H1 (cell line): ENCODE results near the gene OSBP2. TPM values are rescaled to one million over a fixed set of nuclear protein-coding genes. Genes with fewer than 3 reads are reported as not detected.
"Not testable (repeated sequence)": the region's sequence is repeated elsewhere in the genome, so short reads cannot be mapped to it uniquely, and the experiment has no call there.

Experiments
- CTCF ChIA-PET: fragments of 300-600 bp; sonication (Branson Sonifier 250); formaldehyde crosslinking; loops from one replicate; lab custom pipeline; 2021; ENCODE audit not compliant: partially characterized antibody; lab: Charles Lee
- POLR2A ChIA-PET: fragments of 300-600 bp; sonication (Branson Sonifier 250); formaldehyde crosslinking; loops from one replicate; lab custom pipeline; 2021; ENCODE audit warnings: inconsistent platforms; ENCODE audit not compliant: partially characterized antibody; lab: Charles Lee
- DNase-seq, 2 experiments: peaks; one replicate each; pipeline versions ENCODE4 v3.0.0 to v3.0.0-alpha.2; 2010 to 2022; ENCODE audit warnings: low spot score in 2 of 2, low read depth in 1 of 2, mixed read lengths in 1 of 2
- FAIRE-seq: peaks from 2 replicates; lab custom pipeline; 2011; peaks lifted over from hg19 to GRCh38; lab: Jason Lieb, UNC
- H2AFZ ChIP-seq: 2 replicates; pipeline ENCODE4 v1.8.1; 2012; ENCODE audit warnings: low read length, inconsistent platforms
- H2AK5ac ChIP-seq: 2 replicates; pipeline ENCODE4 v1.6.1; 2013; ENCODE audit warnings: low read depth, low read length
- H2BK120ac ChIP-seq: replicated peaks from 2 replicates; pipeline ENCODE3; 2013; ENCODE audit warnings: low read depth, low read length, inconsistent platforms
- H2BK12ac ChIP-seq: 2 replicates; pipeline ENCODE4 v1.6.1; 2013; ENCODE audit warnings: low read depth, low read length
- H2BK15ac ChIP-seq: 2 replicates; pipeline ENCODE4 v1.6.1; 2013; ENCODE audit warnings: low read length
- H2BK20ac ChIP-seq: 2 replicates; pipeline ENCODE4 v1.6.1; 2013; ENCODE audit warnings: low read length
- H2BK5ac ChIP-seq: 2 replicates; pipeline ENCODE4 v1.6.1; 2013; ENCODE audit warnings: low read depth, low read length
- H3K14ac ChIP-seq: 2 replicates; pipeline ENCODE4 v1.6.1; 2013; ENCODE audit warnings: inconsistent platforms; ENCODE audit not compliant: insufficient read length
- H3K18ac ChIP-seq: 2 replicates; pipeline ENCODE4 v1.6.1; 2013; ENCODE audit warnings: low read length; ENCODE audit errors: extremely low read depth
- H3K23ac ChIP-seq: 2 replicates; pipeline ENCODE4 v1.6.1; 2013; ENCODE audit warnings: inconsistent platforms; ENCODE audit not compliant: insufficient read length
- H3K23me2 ChIP-seq: 2 replicates; pipeline ENCODE4 v1.6.1; 2013; ENCODE audit warnings: low read depth, low read length
- H3K27ac ChIP-seq: 2 replicates; pipeline ENCODE4 v1.6.1; 2011; ENCODE audit warnings: low read depth, low read length, inconsistent platforms
- H3K27me3 ChIP-seq, 4 experiments: replicated peaks in 1 of 4; 1 replicate in 1 of 4; 2 replicates in 3 of 4; pipeline versions ENCODE4 v1.6.1 to v1.8.1; 2011 to 2013; ENCODE audit warnings: low read length in 3 of 4, mild to moderate bottlenecking in 3 of 4, inconsistent platforms in 2 of 4, mixed read lengths in 2 of 4, moderate library complexity in 1 of 4; ENCODE audit not compliant: control insufficient read depth in 3 of 4, insufficient read depth in 3 of 4; ENCODE audit errors: extremely low read depth in 1 of 4
- H3K36me3 ChIP-seq, 4 experiments: 2 replicates each; pipeline versions ENCODE4 v1.6.1 to v1.8.1; 2011 to 2013; ENCODE audit warnings: mild to moderate bottlenecking in 4 of 4, low read length in 3 of 4, moderate library complexity in 2 of 4, control low read depth in 1 of 4, inconsistent platforms in 1 of 4; ENCODE audit not compliant: insufficient read depth in 4 of 4, control insufficient read depth in 2 of 4
- H3K4ac ChIP-seq: replicated peaks from 2 replicates; pipeline ENCODE3; 2013; ENCODE audit warnings: low read length, low read depth, mixed read lengths, inconsistent platforms; ENCODE audit not compliant: insufficient read length
- H3K4me1 ChIP-seq, 4 experiments: replicated peaks in 1 of 4; 1 replicate in 1 of 4; 2 replicates in 3 of 4; pipeline versions ENCODE4 v1.6.1 to v1.8.1; 2011 to 2013; ENCODE audit warnings: low read length in 3 of 4, inconsistent platforms in 2 of 4, mixed read lengths in 1 of 4; ENCODE audit not compliant: insufficient read depth in 4 of 4, control insufficient read depth in 3 of 4
- H3K4me2 ChIP-seq, 2 experiments: 2 replicates each; pipeline versions ENCODE4 v1.6.1 to v1.8.1; 2011 to 2013; ENCODE audit warnings: low read depth in 2 of 2, low read length in 2 of 2, control low read depth in 1 of 2, inconsistent platforms in 1 of 2, mild to moderate bottlenecking in 1 of 2; ENCODE audit not compliant: insufficient read depth in 1 of 2
- H3K4me3 ChIP-seq, 4 experiments: fragments of 200-600, 300-600 bp in 1 of 4; sonication (generic), shearing (Covaris generic), sonication (Bioruptor Twin) in 1 of 4; 2 replicates each; pipeline versions ENCODE4 v1.5.1 to v1.8.1; 2011 to 2016; ENCODE audit warnings: low read length in 4 of 4, low read depth in 3 of 4, control low read depth in 2 of 4, inconsistent platforms in 2 of 4, mild to moderate bottlenecking in 2 of 4, mixed read lengths in 1 of 4, moderate library complexity in 1 of 4; ENCODE audit not compliant: insufficient read depth in 2 of 4; ENCODE audit errors: extremely low read depth in 1 of 4
- H3K56ac ChIP-seq: replicated peaks from 2 replicates; pipeline ENCODE3; 2013; ENCODE audit warnings: low read depth, mild to moderate bottlenecking, mixed read lengths, low read length, inconsistent platforms; ENCODE audit not compliant: insufficient read length
- H3K79me1 ChIP-seq: 2 replicates; pipeline ENCODE4 v1.6.1; 2013; ENCODE audit warnings: low read depth, low read length, control low read depth
- H3K79me2 ChIP-seq, 2 experiments: 2 replicates each; pipeline versions ENCODE4 v1.6.1 to v1.8.1; 2012 to 2013; ENCODE audit warnings: low read length in 2 of 2, mild to moderate bottlenecking in 2 of 2, inconsistent platforms in 1 of 2; ENCODE audit not compliant: insufficient read depth in 2 of 2, control insufficient read depth in 1 of 2
- H3K9ac ChIP-seq, 4 experiments: replicated peaks in 1 of 4; 1 replicate in 1 of 4; 2 replicates in 3 of 4; pipeline versions ENCODE4 v1.6.1 to v1.8.1; 2011 to 2013; ENCODE audit warnings: low read depth in 3 of 4, low read length in 3 of 4, control low read depth in 2 of 4, mild to moderate bottlenecking in 2 of 4, moderate library complexity in 2 of 4, inconsistent platforms in 1 of 4; ENCODE audit errors: extremely low read depth in 1 of 4
- H3K9me3 ChIP-seq, 2 experiments: 2 replicates each; pipeline versions ENCODE4 v1.6.1 to v1.8.1; 2012 to 2013; ENCODE audit warnings: mild to moderate bottlenecking in 2 of 2, moderate library complexity in 2 of 2, control low read depth in 1 of 2, inconsistent platforms in 1 of 2, low read depth in 1 of 2, low read length in 1 of 2, mixed read lengths in 1 of 2; ENCODE audit not compliant: insufficient read depth in 2 of 2
- H4K20me1 ChIP-seq, 2 experiments: replicated peaks in 1 of 2; 2 replicates each; pipeline versions ENCODE3 to v1.8.1; 2011 to 2013; ENCODE audit warnings: inconsistent platforms in 2 of 2, low read length in 2 of 2, mild to moderate bottlenecking in 1 of 2; ENCODE audit not compliant: insufficient read depth in 2 of 2, control insufficient read depth in 1 of 2
- H4K5ac ChIP-seq: 2 replicates; pipeline ENCODE4 v1.6.1; 2013; ENCODE audit warnings: low read length, low read depth, mixed read lengths, inconsistent platforms; ENCODE audit not compliant: insufficient read length
- H4K8ac ChIP-seq: 2 replicates; pipeline ENCODE4 v1.8.0; 2013; ENCODE audit warnings: mild to moderate bottlenecking, moderate library complexity, low read length, inconsistent platforms; ENCODE audit not compliant: insufficient read depth; ENCODE audit errors: extremely low read depth
- H4K91ac ChIP-seq: replicated peaks from 2 replicates; pipeline ENCODE3; 2013; ENCODE audit warnings: low read length, mixed read lengths, inconsistent platforms; ENCODE audit not compliant: insufficient read length
- CEBPB ChIP-seq: IDR thresholded peaks from 2 replicates; pipeline ENCODE4 v1.6.1; 2012; ENCODE audit warnings: low read depth, low read length
- NRF1 ChIP-seq: IDR thresholded peaks from 2 replicates; pipeline ENCODE4 v1.6.1; 2011; ENCODE audit warnings: mild to moderate bottlenecking, low read depth, low read length, improper control_type of control experiment
- WGBS, 2 experiments: shearing (Covaris generic) in 1 of 2; methylation state at CpG; one replicate each; pipeline versions ENCODE4 v1.1.6 to v1.1.7; 2013 to 2015; ENCODE audit warnings: low lambda C conversion rate in 2 of 2, mixed read lengths in 2 of 2, inconsistent platforms in 1 of 2, low coverage in 1 of 2, missing lambda C conversion rate in 1 of 2; ENCODE audit not compliant: insufficient replicate concordance in 2 of 2, insufficient coverage in 1 of 2, insufficient read length in 1 of 2; ENCODE audit errors: extremely low coverage in 1 of 2, missing lambda C conversion rate in 1 of 2; 5-methylcytosine and 5-hydroxymethylcytosine counted together
- polyA plus RNA-seq, 7 experiments: library from polyadenylated mRNA; depleted of rRNA in 3 of 7; stranded (reverse) in 5 of 7; unstranded in 2 of 7; fragments of >200 nt in 5 of 7; fragments of 200-250 nt in 2 of 7; gene quantifications; 1 replicate in 5 of 7; 2 replicates in 1 of 7; 4 replicates in 1 of 7; pipeline versions ENCODE4 v1.2.1 to v1.2.3, GENCODE V29; 2011 to 2013; ENCODE audit warnings: missing spikeins in 2 of 7, mixed read lengths in 2 of 7
- total RNA-seq: library from RNA; stranded (reverse); fragmentation: NEBNext Ultra II Directional; extraction: Animal tissue kit (Norgen Biotek cat#: 25700); gene quantifications from 2 replicates; pipeline ENCODE4 v1.2.1, GENCODE V29; 2021

The OSBP2 gene
- total and polyA plus RNA-seq, 2 of the 8 experiments (the other 6 are each of a cell fraction or from before 2014, with no cell fraction given) = 3.4 to 3.7 TPM

DNA sequence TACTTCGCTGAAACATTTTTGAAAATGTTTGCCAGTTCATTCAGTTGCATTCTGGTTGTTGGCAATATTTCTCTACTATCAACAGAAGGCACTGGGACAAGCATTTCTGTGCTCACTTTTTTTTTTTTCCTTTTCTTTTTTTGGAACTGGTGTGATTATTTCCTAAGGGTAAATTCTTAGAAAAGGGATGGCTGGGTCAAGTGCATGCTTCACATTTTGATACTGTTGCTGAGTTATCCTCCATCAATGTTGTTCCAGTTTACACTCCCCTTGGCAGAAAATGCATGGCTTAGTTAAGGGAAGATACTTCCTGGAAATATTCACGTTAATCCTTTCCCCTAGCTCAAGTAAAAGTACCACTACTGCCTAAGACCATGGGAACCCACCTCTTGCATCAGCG, 81.8 kb downstream of the OSBP2 start (continued):
- TF ChIP-seq CEBPB (no peak), NRF1 (no peak)

DNA sequence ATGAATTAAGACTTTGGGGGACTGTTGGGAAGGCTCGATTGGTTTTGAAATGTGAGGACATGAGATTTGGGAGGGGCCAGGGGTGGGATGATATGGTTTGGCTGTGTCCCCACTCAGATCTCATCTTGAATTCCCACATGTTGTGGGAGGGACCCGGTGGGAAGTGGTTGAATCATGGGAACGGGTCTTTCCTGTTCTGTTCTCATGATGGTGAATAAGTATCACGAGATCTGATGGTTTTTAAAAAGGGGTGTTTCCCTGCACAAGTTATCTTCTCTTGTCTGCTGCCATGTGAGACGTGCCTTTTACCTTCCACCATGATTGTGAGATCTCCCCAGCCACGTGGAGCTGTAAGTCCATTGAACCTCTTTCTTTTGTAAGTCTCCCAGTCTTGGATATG, 82.5 kb downstream of the OSBP2 start:
- H2BK15ac ChIP-seq, POLR2A ChIA-PET: not testable (repeated sequence)
- CTCF ChIA-PET = interaction anchor here (0.7 kb wide), 1 partner anchor 67 kb away, joined by 3 read pairs; no protein-coding TSS in a partner anchor

More for the DNA sequence above, 82.5 kb downstream of the OSBP2 start:
- not testable (repeated sequence) for H2BK5ac ChIP-seq, H3K14ac ChIP-seq, H2AFZ ChIP-seq, H2AK5ac ChIP-seq, H3K27me3 ChIP-seq, H3K4me3 ChIP-seq, DNase-seq, H2BK12ac ChIP-seq, H2BK20ac ChIP-seq, H4K5ac ChIP-seq, H3K23me2 ChIP-seq, H3K56ac ChIP-seq, H4K8ac ChIP-seq, H3K4ac ChIP-seq, H3K27ac ChIP-seq, H3K18ac ChIP-seq, H3K79me2 ChIP-seq, H4K20me1 ChIP-seq, H4K91ac ChIP-seq, H3K9ac ChIP-seq, H3K36me3 ChIP-seq, H3K23ac ChIP-seq, H2BK120ac ChIP-seq, H3K4me1 ChIP-seq, H3K9me3 ChIP-seq, FAIRE-seq, H3K4me2 ChIP-seq, H3K79me1 ChIP-seq
- WGBS, 2 experiments = 88% methylated on average over 6 of the region's 6 CpGs; no CpG with 5 or more reads in 1 of the 2 experiments
